GM21515 (cell line): ENCODE data around the gene C2orf81.

ENCODE experiments used
- ATAC-seq: cut with Tn5 transposase; IDR thresholded peaks from one replicate; pipeline ENCODE4 v1.9.1; 2021; ENCODE audit not compliant: unreplicated experiment

C2orf81 gene

DNA sequence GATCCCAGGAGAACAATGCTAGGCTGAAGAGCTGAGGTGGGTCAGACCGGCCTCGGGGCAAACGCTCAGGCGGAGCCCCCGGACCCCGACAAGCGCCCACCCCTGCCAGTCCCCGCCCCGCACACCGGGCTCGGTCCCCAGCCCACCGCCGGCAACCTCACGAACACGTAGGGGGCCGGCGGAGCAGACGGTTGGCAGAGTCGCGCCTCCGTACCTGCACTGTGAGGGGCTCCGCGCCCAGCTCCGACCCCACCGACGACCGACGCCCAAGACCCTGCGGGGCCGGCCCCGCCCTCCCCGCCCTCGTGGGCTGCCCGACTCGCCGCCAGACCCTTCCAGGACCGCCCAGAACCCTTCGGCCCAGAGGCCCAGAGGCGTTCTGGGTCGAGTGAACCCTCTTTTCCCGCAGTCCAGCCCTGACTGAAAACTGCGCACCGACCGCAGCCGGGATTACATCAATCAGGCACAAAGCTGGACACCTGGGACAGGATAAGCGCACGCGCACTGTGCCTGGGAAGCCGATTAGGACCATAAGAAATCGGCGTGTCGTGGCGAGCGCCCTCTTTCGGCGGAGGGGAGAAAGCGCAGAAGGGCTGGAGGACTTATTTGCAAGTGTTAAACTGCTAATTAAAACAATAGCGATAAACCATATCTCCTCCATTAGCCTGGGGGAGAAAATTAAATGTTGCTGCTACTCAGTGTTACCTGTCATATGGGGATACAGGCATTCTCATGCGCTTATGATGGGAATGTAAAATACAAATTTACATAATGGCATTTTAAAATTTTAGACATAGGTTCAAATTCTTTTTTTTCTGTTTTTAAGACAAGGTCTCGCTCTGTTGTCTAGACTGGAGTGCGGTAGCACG lies 29.6 kb downstream of the C2orf81 start:
- peak; percentile 67 for ATAC-seq

DNA sequence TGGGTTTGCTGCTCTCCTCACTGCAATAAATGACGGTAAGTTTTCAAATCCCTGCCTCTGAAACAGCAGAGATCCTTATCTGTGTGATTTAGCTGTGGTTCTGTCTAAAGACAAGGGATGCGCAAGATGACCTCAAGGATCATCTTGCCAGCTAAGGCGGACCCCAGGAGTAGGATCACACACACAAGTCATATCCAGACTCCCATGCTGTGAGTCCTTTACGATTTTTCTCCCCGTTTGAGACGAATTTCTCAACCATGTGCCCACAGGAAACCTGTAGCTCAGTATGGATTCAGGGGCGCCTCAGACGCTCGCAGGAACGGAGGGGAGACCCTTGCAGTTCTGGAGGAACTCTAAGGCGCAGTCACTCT lies 30.2 kb downstream of the C2orf81 start:
- peak; percentile 20 for ATAC-seq

DNA sequence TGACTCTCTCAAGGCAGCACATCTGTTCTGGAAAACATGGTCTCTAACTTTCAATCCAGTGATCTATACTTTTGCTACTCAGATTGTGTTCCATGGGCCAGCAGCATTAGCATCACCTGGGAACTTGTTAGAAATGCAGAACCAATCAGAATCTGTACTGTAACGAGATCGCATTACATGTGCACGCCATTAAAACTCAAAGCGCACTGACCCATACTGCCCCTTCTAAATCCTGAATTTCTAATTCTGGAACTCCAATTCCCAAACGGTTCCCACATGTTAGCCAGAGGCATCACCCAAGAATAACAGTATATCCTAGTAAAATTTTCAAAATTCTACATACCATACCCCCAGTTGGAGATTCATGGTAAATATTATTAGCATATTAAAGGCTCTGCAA lies 30.8 kb downstream of the C2orf81 start:
- ATAC-seq: no peak

DNA sequence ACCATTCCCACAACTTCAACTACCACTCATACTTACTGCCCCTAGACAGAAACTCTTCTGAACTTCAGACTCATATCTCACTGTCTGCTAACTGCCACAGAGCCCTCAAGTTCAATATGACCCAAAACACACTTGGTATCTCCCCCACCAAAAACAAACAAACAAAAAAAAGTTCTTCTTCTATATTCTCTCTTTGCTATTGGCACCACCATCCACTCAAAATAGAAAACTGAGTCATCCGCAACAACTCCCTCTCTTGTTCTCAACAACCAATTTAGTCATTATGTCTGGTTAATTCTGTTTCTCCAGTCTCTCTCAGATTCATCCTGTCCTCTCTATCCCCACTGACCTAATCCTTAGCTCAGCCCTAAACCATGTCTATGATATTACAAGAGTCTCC lies 34.1 kb downstream of the C2orf81 start:
- no peak for ATAC-seq

DNA sequence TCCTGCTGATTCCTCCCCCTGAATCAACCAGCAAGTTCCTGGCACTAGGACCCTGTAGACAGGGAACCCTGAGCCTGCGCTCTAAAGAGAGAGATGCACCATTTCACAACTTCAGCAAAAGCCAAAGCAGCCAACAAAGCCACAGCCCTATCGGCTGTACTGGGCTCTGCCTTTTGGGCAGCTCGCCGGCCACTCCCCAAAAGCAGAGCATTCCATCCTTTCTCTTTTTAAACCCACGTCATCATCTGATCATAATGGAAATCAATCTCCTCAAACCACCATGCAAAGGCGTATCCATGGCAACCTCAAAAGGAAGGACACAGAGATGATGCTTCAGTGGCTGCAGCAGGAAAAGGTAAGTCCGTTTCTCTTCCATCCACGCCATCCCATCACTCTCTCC lies 36.0 kb downstream of the C2orf81 start:
- no peak for ATAC-seq

DNA sequence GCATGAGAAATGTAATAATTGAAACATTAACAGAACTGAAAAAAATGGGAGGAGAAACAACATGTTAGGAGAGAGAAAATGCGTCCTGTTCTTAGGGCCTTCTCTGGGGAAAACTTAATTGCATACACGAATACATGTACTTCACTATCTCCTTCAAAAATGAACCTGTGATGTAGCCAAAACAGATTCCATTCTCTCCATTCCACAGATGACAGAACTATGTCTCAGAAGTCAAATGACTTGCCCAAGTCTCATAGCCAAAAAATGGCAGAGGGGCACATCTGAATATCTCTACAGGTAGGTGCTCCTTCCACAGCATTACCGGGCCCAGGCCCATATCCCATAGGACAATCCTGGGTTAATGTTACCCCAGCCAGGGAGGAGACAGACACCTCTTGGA lies 37.4 kb downstream of the C2orf81 start:
- no peak for ATAC-seq

DNA sequence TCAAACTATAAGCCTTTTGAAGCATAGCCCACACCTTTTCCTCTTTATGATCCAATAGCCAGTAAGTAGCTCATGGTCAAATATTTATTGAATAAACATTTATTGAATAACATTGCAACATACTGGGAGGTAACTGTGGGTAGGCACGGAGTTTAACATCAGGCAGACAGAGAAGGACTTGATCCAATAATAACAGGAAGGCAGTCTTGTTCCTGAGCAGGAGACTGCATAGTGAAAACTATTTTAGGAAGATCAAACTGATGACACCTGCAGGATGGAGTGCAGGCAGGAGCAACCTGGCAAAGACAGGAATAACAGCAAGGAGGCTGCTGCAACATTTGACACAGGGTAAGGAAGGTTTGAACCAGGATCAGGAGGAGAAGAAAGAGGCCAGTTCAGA lies 38.2 kb downstream of the C2orf81 start:
- ATAC-seq: no peak

DNA sequence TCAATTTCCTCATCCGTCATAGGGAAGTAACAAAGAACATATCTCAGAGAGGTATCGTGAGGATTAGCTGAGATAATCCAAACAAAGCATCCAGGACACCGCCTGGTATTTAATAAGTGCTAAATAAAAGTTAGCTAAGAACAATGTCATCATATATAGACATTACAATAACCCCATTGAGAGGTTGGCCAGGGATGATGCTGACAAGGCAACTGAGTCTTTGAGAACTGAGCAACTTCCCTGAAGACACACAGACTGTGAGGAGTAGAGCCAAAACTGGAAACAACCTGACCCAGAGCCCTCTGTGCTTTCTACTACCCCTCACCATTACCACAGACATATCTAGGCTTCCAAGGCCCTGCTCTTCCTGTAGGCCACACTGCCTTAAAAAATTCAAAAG lies 39.7 kb downstream of the C2orf81 start:
- ATAC-seq: no peak

DNA sequence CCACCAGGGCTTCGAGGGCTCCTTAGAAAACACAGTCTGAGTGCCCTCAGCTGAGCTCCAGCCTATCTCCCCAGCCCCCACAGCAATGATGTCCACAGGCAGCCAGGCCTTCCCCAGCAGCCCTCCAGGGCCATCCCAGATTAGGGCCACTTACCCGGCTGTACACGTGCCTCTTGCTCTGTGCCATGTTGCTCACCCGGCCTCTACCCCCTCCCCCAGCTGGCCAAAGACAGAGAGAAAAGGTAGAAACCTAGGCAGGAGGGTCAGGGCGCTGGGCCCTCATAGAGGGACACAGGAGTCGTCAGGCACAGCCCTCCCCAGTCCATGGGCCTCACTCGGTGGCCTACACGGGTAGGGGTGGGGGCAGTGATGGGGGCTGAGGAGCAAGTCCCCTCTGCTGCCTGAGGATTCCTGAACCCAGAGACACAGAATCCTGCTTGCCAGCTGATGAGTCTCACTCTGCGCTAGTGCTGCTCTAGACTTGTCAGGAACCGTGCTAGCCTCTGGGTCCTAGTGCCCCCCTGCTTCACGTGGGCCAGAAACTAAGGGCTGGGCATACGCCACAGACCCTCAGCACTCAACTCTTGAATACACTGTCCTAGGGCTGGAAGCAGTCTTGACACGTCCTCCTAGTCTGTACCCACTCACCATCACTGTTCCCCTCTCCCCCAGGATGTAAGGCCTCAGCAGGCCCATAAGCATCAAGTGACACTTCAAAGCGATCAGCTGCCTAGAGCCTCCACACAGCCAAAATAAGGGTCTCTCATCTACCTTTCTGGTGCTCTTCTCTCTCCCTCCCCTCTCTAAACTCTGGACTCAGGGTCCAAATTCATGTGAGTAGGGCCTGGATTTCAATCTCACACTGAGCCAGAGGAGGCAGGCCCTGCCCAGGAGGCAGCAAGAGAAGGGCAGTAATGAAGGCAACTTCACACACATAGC lies 41.3 kb downstream of the C2orf81 start, which contains the start of gene DCTN1:
TSS of gene DCTN1 (minus strand) at position 461 of the 939 bp plus-strand sequence. CDS start at position 187, 274 bp downstream.
- no peak for ATAC-seq

DNA sequence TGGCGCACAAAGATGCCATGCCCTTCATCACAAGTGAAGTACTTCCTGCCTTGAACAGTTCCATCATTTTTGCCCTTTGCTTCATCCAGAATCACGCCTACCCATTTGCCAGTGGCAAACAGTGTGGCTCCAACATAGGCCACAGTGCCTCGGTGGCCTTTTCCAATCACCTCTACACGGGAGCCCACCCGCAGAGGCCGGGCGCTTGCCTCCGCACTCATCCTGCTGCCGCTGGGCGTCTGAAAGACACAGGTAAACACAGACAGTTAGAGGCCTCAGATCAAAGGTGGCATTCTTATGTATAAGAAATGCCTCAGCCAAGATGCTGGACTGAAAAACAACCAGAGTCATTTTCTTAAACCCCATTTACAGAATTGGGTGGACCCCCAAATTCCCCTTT lies 43.4 kb downstream of the C2orf81 start:
- ATAC-seq: no peak

DNA sequence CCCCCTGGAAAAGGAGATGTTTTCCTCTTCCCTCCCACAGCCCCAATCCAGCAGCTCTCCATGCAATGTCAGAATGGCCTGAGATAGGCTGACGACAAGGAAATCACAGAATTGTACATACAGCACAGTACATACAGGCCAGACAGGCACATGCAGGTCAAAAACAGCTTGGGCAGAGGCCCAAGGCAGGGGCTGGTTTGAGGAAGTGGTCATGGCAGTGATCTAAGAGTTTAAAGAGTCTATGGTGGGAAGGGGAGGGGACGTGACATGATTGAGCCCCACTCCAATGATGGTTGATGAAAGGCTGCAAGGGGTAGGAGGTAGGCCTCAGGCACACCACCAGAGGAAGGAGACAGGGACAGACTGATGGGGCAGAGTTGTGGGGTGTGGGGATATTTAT lies 45.6 kb downstream of the C2orf81 start:
- ATAC-seq: no peak

DNA sequence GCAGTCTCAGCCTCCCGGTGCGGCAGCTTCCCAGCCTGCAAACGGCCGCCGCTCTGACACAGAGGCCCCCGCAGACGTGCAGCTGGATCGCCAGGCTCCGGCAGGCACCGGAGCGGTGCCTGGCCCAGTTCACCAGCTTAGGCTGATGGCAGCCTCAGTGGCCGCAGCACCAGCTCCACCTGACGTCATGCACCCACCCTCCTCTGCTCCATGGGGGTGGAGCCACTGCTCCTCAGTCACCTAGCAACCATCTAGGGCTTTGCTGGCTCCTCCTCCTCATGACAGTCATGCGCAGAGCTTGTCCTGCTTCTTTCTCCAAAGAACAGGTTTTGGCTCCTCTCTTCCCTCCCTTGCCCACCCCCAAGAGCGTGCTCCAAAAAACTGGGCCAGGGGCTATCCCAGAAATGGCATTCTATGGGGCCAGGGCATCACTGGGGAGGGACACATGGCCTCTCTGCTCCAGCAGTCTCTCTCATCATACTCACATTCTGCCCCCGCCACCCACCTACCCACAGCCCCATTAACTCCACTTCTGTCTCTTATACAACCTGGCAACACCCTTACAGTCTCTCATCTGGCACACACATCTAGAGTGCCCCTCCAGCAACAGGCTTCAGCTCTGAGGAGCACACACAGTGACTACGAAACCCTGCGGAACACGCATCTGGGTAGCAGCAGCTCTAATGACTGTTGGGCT lies 46.8 kb downstream of the C2orf81 start:
- no peak for ATAC-seq

DNA sequence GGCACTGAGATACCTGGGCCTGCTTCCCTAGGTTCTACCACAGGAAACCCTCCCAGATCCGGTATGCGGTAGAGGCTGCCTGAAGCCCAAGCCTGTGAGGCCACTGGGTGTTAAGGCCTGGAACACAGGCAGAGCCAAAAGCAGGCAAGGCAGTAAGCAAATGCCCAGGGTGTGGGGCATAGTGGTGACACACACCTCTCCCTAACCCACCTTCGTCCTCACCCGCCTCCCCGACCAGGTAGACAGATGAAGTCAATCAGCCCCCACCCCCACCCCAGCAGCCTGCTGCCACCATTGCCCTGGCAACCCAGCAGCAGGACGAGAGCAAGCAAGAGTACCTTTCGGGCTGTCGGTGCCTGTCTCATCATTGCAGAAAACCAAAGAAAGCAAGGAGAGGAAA lies 47.4 kb downstream of the C2orf81 start:
- ATAC-seq: no peak

DNA sequence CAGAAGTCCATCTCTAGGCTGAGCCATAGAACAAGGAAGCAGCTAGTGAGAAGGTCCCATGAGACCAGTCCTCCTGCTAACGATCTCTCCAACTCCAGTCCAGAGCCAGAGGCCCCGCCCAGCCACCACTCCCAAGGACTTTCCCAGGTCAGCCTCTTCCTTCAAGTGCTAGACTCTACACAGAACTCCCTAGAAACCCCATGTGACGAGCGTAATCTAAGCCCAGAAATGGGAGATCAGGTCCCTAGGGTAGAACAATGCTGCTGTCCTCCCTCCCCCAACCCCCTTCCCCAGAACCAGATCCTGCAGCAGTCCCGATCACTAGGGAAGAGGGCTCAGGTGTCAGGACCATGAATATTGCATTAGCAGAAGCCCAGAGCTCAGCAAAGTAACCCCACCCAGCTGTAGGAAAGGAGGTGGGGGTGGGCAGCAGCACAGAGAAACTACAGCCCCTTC lies 48.2 kb downstream of the C2orf81 start:
- ATAC-seq: no peak

DNA sequence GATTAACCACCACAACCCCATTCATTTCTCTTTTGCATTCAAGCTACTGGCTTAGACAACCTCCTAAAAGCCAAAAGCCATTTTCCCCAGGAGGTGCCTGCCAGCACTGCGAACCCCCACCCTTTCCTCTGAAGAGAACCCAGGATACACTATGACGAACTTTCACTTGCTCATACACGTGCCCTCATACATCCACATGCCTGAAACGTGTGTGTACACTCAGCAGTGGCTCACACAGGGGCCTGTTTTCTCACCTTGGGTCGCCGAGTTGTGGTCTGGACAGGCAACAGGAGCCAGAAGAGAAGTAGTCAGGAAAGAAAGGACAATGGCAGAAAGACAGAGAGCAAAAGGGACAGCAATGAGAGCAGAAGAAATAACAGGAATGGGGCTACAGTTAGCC lies 48.7 kb downstream of the C2orf81 start:
- ATAC-seq: no peak

DNA sequence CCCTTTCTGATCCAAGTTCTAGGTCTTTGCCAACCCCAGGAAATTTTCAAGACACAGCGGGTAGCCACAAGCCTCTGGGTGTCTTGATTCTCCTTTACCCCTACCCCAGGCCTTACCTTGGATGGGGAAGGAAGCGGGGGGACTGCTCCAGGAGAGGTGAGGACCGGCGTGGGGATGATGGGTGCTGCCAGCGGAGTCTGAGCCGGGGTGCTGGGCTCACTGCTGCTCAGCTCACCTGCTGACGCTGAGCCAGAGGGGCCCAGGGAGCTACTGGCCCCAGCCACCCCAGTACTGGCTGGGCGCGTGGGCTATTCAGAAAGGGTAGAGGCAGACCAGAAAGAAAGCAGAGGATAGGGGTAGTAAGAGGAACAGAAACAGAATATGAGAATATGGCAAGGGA lies 50.0 kb downstream of the C2orf81 start:
- ATAC-seq: no peak

DNA sequence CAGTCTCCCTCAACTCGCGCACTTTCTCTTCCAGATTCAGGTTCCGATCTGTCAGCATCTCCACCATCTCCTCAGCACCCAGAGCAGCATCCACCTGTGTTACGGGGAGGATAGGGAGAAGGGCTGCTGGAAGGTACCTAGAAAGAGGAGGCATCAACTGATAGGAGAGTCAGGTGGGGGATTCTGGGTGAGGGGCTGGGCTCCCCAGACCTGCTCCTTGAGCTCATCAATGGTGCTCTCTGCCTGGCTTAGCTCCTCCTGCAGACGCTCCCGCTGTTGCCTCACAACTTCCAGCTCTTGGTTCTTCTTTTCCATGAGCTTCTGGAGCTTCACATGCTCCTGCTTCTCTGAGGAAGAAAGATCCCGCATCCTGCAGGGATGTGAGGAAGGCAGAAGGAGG lies 51.4 kb downstream of the C2orf81 start:
- no peak for ATAC-seq

DNA sequence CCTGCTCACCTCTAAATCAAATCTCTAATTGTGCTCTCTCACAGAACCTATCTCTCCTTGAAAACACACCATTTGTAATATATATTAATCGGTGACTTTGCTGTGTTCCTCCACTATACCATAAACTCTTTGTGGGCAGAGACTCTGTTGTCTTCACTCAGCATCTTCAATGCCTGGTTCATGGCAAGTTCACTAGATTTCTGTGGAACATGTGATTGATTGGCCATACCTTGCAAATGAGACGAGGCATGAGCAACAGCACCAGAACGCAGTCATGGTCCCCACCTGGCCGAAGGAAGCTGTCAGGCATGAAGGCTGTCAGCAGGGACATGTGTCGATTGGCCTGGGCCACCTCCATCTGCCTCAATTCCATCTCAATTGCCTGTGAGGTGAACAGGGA lies 52.9 kb downstream of the C2orf81 start:
- ATAC-seq: no peak

DNA sequence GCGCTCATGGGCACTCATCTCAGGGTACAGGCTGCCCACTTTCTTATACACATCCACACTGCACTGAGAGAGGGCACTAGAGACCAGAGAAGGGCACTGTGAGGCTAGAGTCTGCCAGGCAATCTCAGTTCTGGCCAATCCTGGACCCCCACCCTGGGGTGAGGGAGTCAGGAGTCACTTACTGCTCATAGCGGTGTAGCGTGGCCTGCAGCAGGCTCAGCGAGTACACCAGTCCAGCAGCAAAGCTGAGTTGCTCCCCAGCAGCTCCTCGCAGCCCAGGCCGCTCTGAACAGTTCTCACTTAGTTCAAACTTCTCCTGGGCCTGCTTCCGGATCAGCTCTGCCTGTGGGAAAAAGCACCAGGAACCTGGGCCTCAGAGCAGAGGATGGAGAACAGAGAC lies 53.6 kb downstream of the C2orf81 start:
- no peak for ATAC-seq

DNA sequence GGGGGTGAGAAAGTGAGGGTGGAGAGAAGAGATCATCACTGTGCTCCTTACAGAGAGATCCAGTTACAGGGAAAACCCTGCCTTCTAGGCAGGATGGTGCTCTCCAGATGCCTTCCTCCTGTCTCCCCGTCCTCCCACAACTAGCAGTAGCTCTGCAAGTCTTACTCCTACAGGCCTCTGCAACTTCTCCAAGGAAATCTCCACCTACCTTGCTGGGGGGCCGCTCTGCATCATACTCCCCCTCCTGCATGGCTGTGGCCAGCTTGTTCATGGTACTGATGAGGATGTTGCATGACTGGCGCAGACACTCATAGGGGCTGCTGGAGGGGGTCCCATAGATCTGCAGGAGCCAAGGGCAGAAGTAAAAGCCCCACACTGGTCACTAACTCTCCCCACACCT lies 55.4 kb downstream of the C2orf81 start:
- ATAC-seq: no peak
